ENCODE data around the gene PADI3.

- TF ChIP-seq CTCF (IDR thresholded peaks at IDR 0.05; ENCODE audit: low read length) (no peak), EZH2 (IDR thresholded peaks at IDR 0.05; ENCODE audit: borderline replicate concordance, low read length) (no peak)
Observed at GRCh38 chr1:17289721-17290120, 40.8 kb downstream of the PADI3 start.

Measured in OCI-LY1 (cell line).